SK-N-SH treated with all-trans-retinoic acid at 6 μM for 48 hours (cell line): ENCODE results near the gene NBEA.

ENCODE experiments used
- CREB5 ChIP-seq: fragments of 250-450 bp; sonication (Bioruptor Pico); IDR thresholded peaks from 2 replicates; pipeline ENCODE4 v1.5.1; 2020; ENCODE audit warnings: low read depth, mild to moderate bottlenecking, moderate library complexity
- TSHZ2 ChIP-seq: fragments of 250-450 bp; sonication (Bioruptor Pico); IDR thresholded peaks from 2 replicates; pipeline ENCODE4 v1.5.0; 2020; ENCODE audit warnings: mild to moderate bottlenecking, moderate library complexity
- ZC3H10 ChIP-seq: fragments of 250-450 bp; sonication (Bioruptor Pico); IDR thresholded peaks from 2 replicates; pipeline ENCODE4 v1.5.1; 2021; ENCODE audit warnings: mild to moderate bottlenecking, moderate library complexity
- ZFP3 ChIP-seq: fragments of 250-450 bp; sonication (Bioruptor Pico); IDR thresholded peaks from 2 replicates; pipeline ENCODE4 v1.5.0; 2020; ENCODE audit warnings: mild to moderate bottlenecking, moderate library complexity
- ZNF70 ChIP-seq: fragments of 450-650 bp; formaldehyde crosslinking; IDR thresholded peaks from 2 replicates; pipeline ENCODE4 v1.5.0; 2020; ENCODE audit warnings: mild to moderate bottlenecking, moderate library complexity

- TF ChIP-seq ZFP3 (no peak), TSHZ2 (CRISPR knock-in tag) (no peak), ZC3H10 (CRISPR knock-in tag) (no peak), CREB5 (CRISPR knock-in tag) (no peak), ZNF70 (CRISPR knock-in tag) (no peak)
Measured at GRCh38 chr13:35720290-35720689, 778.2 kb downstream of the NBEA start.
